ENCODE measurements around the gene PPP1R7. TPM values are rescaled to one million over a fixed set of nuclear protein-coding genes. Genes with fewer than 3 reads are reported as not detected.

The PPP1R7 gene
- total RNA-seq, 3 donors from 2014 or later (not counting 1 experiment from before 2014, with no cell fraction given): 57.8 to 66.3 (median 60.4) TPM

- DNase-seq (peak in 1 of 2 donors; percentile 51), ATAC-seq (no peak)
- peaks cover 38% of the 10 kb centered on the region for H3K4me1 ChIP-seq (ENCODE audit: control insufficient read depth, insufficient read depth, low read length)
- Mint-ChIP-seq H3K4me3 (peak overlapping the region; percentile 22), H3K27me3 (ENCODE audit: low read depth in 2 of 2) (no peaks in the 10 kb centered on the region), H3K4me1 (peaks cover 0 to 9% of the 10 kb centered on the region in 2 donors), H3K27ac (peak overlapping the region; percentile 16 to 62), H3K9me3 (peaks cover 0 to 2% of the 10 kb centered on the region in 2 donors), H3K36me3 (no peaks in the 10 kb centered on the region)
- 84% methylated on average over 14 of the region's 14 CpGs for WGBS (ENCODE audit: insufficient coverage)
- no peak overlapping the region for H3K4me3 ChIP-seq (ENCODE audit: low read length)
- no peaks in the 10 kb centered on the region for H3K27me3 ChIP-seq (ENCODE audit: control insufficient read depth, insufficient read depth, low read length)
- intact Hi-C loops (cut with micrococcal nuclease): no loop called here
- peaks cover 5% of the 10 kb centered on the region for H3K36me3 ChIP-seq (ENCODE audit: control insufficient read depth, insufficient read depth, low read length)
- H3K9me3 ChIP-seq (ENCODE audit: control insufficient read depth, insufficient read depth, low read length): no peaks in the 10 kb centered on the region
- H3K27ac ChIP-seq (ENCODE audit: low read length): peak overlapping the region; percentile 56
- TF ChIP-seq, protein P1, sequence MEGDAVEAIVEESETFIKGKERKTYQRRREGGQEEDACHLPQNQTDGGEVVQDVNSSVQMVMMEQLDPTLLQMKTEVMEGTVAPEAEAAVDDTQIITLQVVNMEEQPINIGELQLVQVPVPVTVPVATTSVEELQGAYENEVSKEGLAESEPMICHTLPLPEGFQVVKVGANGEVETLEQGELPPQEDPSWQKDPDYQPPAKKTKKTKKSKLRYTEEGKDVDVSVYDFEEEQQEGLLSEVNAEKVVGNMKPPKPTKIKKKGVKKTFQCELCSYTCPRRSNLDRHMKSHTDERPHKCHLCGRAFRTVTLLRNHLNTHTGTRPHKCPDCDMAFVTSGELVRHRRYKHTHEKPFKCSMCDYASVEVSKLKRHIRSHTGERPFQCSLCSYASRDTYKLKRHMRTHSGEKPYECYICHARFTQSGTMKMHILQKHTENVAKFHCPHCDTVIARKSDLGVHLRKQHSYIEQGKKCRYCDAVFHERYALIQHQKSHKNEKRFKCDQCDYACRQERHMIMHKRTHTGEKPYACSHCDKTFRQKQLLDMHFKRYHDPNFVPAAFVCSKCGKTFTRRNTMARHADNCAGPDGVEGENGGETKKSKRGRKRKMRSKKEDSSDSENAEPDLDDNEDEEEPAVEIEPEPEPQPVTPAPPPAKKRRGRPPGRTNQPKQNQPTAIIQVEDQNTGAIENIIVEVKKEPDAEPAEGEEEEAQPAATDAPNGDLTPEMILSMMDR (IDR thresholded peaks at IDR 0.05): no peak
These were observed 40.8 kb upstream of the PPP1R7 start for GRCh38 chr2:241109210-241110088.

DNA sequence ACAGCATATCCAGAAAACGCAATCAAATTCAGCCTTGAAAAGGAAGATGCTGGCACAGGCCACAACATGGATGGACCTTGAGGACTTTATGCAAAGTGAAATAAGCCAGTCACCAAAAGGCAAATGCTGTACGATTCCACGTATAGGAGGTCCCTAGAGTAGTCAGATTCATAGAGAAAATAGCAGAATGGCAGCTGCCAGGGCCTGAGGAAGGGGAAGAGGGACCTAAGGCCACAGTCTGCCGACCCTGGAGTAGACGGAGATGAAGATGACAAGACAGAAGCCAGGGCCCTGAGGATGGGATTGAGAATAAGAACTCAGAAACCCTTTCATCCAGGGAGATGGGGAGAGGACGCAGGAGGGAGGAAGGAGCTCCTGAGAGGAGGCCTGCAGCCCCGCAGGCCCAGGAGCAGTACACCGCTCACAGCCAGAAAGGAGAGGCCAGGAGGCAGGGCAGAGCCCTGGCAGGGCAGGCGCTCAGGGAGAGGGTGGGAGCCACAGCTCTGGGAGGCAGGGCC, 40.1 kb upstream of the PPP1R7 start:
- Histone ChIP-seq H3K9me3 (ENCODE audit: control insufficient read depth, insufficient read depth, low read length) (no peaks in the 10 kb centered on the region), H3K4me1 (ENCODE audit: control insufficient read depth, insufficient read depth, low read length) (peaks cover 38% of the 10 kb centered on the region), H3K4me3 (ENCODE audit: low read length) (no peak overlapping the region), H3K36me3 (ENCODE audit: control insufficient read depth, insufficient read depth, low read length) (peaks cover 7% of the 10 kb centered on the region), H3K27me3 (ENCODE audit: control insufficient read depth, insufficient read depth, low read length) (no peaks in the 10 kb centered on the region), H3K27ac (ENCODE audit: low read length) (peak overlapping the region; percentile 66)
- TF ChIP-seq, protein P1 (IDR thresholded peaks at IDR 0.05): no peak
- Mint-ChIP-seq H3K27me3 (ENCODE audit: low read depth in 2 of 2) (no peaks in the 10 kb centered on the region), H3K36me3 (no peaks in the 10 kb centered on the region), H3K9me3 (peaks cover 0 to 2% of the 10 kb centered on the region in 2 donors), H3K4me3 (no peak overlapping the region), H3K27ac (no peak overlapping the region), H3K4me1 (peaks cover 0 to 9% of the 10 kb centered on the region in 2 donors)
- no peak for ATAC-seq
- no peak for DNase-seq
- intact Hi-C loops (cut with micrococcal nuclease): no loop called here
- WGBS (ENCODE audit: insufficient coverage): 91% methylated on average over 9 of the region's 9 CpGs

GRCh38 chr2:241110607-241111439, 39.4 kb upstream of the PPP1R7 start:
- Mint-ChIP-seq H3K27me3 (ENCODE audit: low read depth in 2 of 2) (no peaks in the 10 kb centered on the region), H3K9me3 (peaks cover 0 to 2% of the 10 kb centered on the region in 2 donors), H3K27ac (no peak overlapping the region), H3K4me3 (no peak overlapping the region), H3K4me1 (peaks cover 0 to 9% of the 10 kb centered on the region in 2 donors), H3K36me3 (no peaks in the 10 kb centered on the region)
- Histone ChIP-seq H3K36me3 (ENCODE audit: control insufficient read depth, insufficient read depth, low read length) (peaks cover 7% of the 10 kb centered on the region), H3K9me3 (ENCODE audit: control insufficient read depth, insufficient read depth, low read length) (no peaks in the 10 kb centered on the region), H3K27ac (ENCODE audit: low read length) (peak overlapping the region; percentile 66), H3K27me3 (ENCODE audit: control insufficient read depth, insufficient read depth, low read length) (no peaks in the 10 kb centered on the region), H3K4me1 (ENCODE audit: control insufficient read depth, insufficient read depth, low read length) (peaks cover 38% of the 10 kb centered on the region), H3K4me3 (ENCODE audit: low read length) (no peak overlapping the region)
- ATAC-seq (peak in 1 of 3 donors; percentile 5), DNase-seq (peak in 1 of 2 donors; percentile 59)
- 75% methylated on average over 19 of the region's 19 CpGs for WGBS (ENCODE audit: insufficient coverage)
- intact Hi-C loops (cut with micrococcal nuclease): no loop called here
- TF ChIP-seq, protein P1 (IDR thresholded peaks at IDR 0.05): no peak
